Medulla oblongata (tissue), 1 donor: Measurements from ENCODE around the gene ARL2.
"Not testable (repeated sequence)": the region's sequence is repeated elsewhere in the genome, so short reads cannot be mapped to it uniquely, and the experiment has no call there.

Source experiments
- DNase-seq: peaks from one replicate; pipeline ENCODE4 v3.0.0-alpha.2; 2015; ENCODE audit errors: extremely low spot score

The ARL2 gene

GRCh38 chr11:65013888-65014725 is at the start of gene ARL2:
Gene ARL2 (plus strand): TSS chr11:65014160. CDS start chr11:65014208, 48 bp downstream.
- peak; percentile 94 for DNase-seq

- DNase-seq: no peak
Observed at GRCh38 chr11:64967375-64967774, 46.6 kb upstream of the ARL2 start.

- DNase-seq: no peak
Observed at GRCh38 chr11:64969209-64969608, 44.8 kb upstream of the ARL2 start.

GRCh38 chr11:64970731-64971151 is 43.2 kb upstream of the ARL2 start:
- DNase-seq: no peak

- DNase-seq: peak; percentile 68
Observed at GRCh38 chr11:64971421-64972233, 42.3 kb upstream of the ARL2 start, which contains the start of gene MAJIN. Gene MAJIN (minus strand): TSS chr11:64972108. CDS start chr11:64959405, 12,703 bp downstream.

GRCh38 chr11:64974124-64974523 is 39.8 kb upstream of the ARL2 start:
- no peak for DNase-seq

GRCh38 chr11:64976651-64977050 is 37.3 kb upstream of the ARL2 start:
- no peak for DNase-seq

- not testable (repeated sequence) for DNase-seq
Observed at GRCh38 chr11:64983339-64983738, 30.6 kb upstream of the ARL2 start.

- DNase-seq: no peak
Observed at GRCh38 chr11:64987998-64988854, 25.7 kb upstream of the ARL2 start.

GRCh38 chr11:64989416-64989815 is 24.5 kb upstream of the ARL2 start:
- DNase-seq: no peak

- DNase-seq: no peak
Observed at GRCh38 chr11:64990222-64990923, 23.6 kb upstream of the ARL2 start.

- no peak for DNase-seq
Observed at GRCh38 chr11:64994318-64994717, 19.6 kb upstream of the ARL2 start.

- no peak for DNase-seq
Observed at GRCh38 chr11:64996327-64996709, 17.6 kb upstream of the ARL2 start.

- DNase-seq: peak; percentile 90
Observed at GRCh38 chr11:64996710-64997380, 17.1 kb upstream of the ARL2 start, which contains the start of gene BATF2. Gene BATF2 (minus strand): TSS chr11:64996971. CDS start chr11:64996914, 57 bp downstream.

GRCh38 chr11:64998141-64998540 is 15.8 kb upstream of the ARL2 start:
- DNase-seq: no peak

- DNase-seq: no peak
Observed at GRCh38 chr11:64998690-64999431, 15.1 kb upstream of the ARL2 start.

- no peak for DNase-seq
Observed at GRCh38 chr11:64999478-64999877, 14.5 kb upstream of the ARL2 start.

- no peak for DNase-seq
Observed at GRCh38 chr11:65002706-65003105, 11.3 kb upstream of the ARL2 start.

GRCh38 chr11:65003282-65003681 is 10.7 kb upstream of the ARL2 start:
- DNase-seq: no peak

- DNase-seq: not testable (repeated sequence)
Observed at GRCh38 chr11:65003968-65004367, 10.0 kb upstream of the ARL2 start.
